Measurements from ENCODE around the gene ALDH4A1.

The ALDH4A1 gene

GRCh38 chr1:18939398-18940302 lies 37.3 kb upstream of the ALDH4A1 start:
- no peak for DNase-seq

GRCh38 chr1:18938707-18939070 lies 36.3 kb upstream of the ALDH4A1 start:
- no peak for DNase-seq

GRCh38 chr1:18938008-18938706 lies 35.8 kb upstream of the ALDH4A1 start:
- peak; percentile 66 for DNase-seq

GRCh38 chr1:18937539-18937938 lies 35.2 kb upstream of the ALDH4A1 start:
- no peak for DNase-seq

GRCh38 chr1:18936814-18937481 lies 34.6 kb upstream of the ALDH4A1 start:
- no peak for DNase-seq

- DNase-seq = no peak
Measured at GRCh38 chr1:18936471-18936813, 34.1 kb upstream of the ALDH4A1 start.

GRCh38 chr1:18934205-18935000 lies 32.0 kb upstream of the ALDH4A1 start:
- DNase-seq = no peak

- DNase-seq = no peak
Measured at GRCh38 chr1:18932879-18933278, 30.5 kb upstream of the ALDH4A1 start.

GRCh38 chr1:18932387-18932786 lies 30.0 kb upstream of the ALDH4A1 start:
- peak; percentile 79 for DNase-seq

- no peak for DNase-seq
Measured at GRCh38 chr1:18931730-18932129, 29.4 kb upstream of the ALDH4A1 start.

GRCh38 chr1:18929686-18930085 lies 27.3 kb upstream of the ALDH4A1 start:
- no peak for DNase-seq

GRCh38 chr1:18928985-18929384 lies 26.6 kb upstream of the ALDH4A1 start:
- no peak for DNase-seq

- no peak for DNase-seq
Measured at GRCh38 chr1:18928406-18928805, 26.1 kb upstream of the ALDH4A1 start.

- no peak for DNase-seq
Measured at GRCh38 chr1:18927654-18928272, 25.4 kb upstream of the ALDH4A1 start.

GRCh38 chr1:18927082-18927653 lies 24.8 kb upstream of the ALDH4A1 start:
- DNase-seq = no peak

GRCh38 chr1:18926315-18927081 lies 24.1 kb upstream of the ALDH4A1 start:
- peak; percentile 96 for DNase-seq

GRCh38 chr1:18925279-18925678 lies 22.9 kb upstream of the ALDH4A1 start:
- no peak for DNase-seq

GRCh38 chr1:18924221-18924691 lies 21.9 kb upstream of the ALDH4A1 start:
- DNase-seq = no peak

- no peak for DNase-seq
Measured at GRCh38 chr1:18923756-18924211, 21.4 kb upstream of the ALDH4A1 start.

GRCh38 chr1:18922848-18923755 lies 20.7 kb upstream of the ALDH4A1 start:
- no peak for DNase-seq

Data from islet precursor cell (in vitro differentiated cells).